ENCODE results near the gene CAPZA1. TPM values are rescaled to one million over a fixed set of nuclear protein-coding genes. Genes with fewer than 3 reads are reported as not detected.

CAPZA1 gene
- total RNA-seq, 1 experiment from 2014 or later: 108 TPM

DNA sequence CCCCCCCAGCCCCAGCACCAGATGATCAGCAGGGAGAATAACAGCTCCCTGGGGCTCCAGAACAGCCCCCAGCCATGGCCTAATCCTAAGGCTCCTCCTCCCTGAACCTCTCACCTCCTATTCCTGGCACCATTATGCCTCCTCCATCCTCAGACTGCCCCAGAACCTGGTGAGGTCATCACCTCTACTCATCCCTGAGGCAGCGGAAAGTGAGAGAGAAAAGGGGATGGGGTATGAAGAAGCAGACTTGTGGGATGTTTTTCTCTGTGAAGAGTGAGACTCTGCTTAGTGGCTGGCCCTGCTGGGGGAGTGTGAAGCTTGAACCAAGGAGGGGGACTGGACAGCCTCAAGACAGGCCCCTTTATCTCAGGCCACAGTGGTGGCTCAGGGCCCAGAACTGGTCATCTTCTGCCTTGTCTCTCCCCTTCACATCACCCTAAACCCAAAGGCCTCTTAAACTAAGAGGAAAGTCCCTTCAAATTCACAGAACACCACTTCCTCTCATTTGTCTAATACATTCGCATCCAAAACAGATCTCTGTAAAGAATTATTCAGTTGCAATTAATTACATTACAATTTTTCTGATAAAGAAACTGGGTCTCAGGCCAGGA, 97.7 kb downstream of the CAPZA1 start:
- H3K4me1 ChIP-seq (ENCODE audit: insufficient read depth, low read length): peaks cover 3% of the 10 kb centered on the region; the same call in 1 of the 2 replicates
- DNase-seq: no peak
- no peaks in the 10 kb centered on the region for H4K20me1 ChIP-seq (ENCODE audit: control insufficient read depth, insufficient read depth, insufficient read length)
- Mint-ChIP-seq H3K27me3 (ENCODE audit: low read depth) (peaks cover 62% of the 10 kb centered on the region), H3K4me1 (peaks cover 40 to 43% of the 10 kb centered on the region in 2 experiments), H3K4me3 (no peak overlapping the region), H3K27ac (no peak overlapping the region), H3K36me3 (ENCODE audit: insufficient read depth in 1 of 3, low read depth in 3 of 3) (peaks cover 0 to 3% (median 0%) of the 10 kb centered on the region in 3 experiments; a peak in 2 of 7 replicates), H3K9me3 (peaks cover 0 to 3% of the 10 kb centered on the region in 2 experiments; a peak in 2 of 5 replicates)
- no peaks in the 10 kb centered on the region for H3K9me3 ChIP-seq (ENCODE audit: control insufficient read depth, low read depth, low read length)
- H3K23me2 ChIP-seq (ENCODE audit: insufficient read length, low read depth, low read length, poor library complexity, severe bottlenecking): peaks cover 19% of the 10 kb centered on the region
- no peaks in the 10 kb centered on the region for H3K79me1 ChIP-seq (ENCODE audit: insufficient read depth, low read depth, low read length, poor library complexity, severe bottlenecking)
- H3K27ac ChIP-seq (ENCODE audit: insufficient read length, low read depth, low read length): no peak overlapping the region
- H3K4me2 ChIP-seq (ENCODE audit: insufficient read depth, insufficient read length, low read length): no peak overlapping the region
- no peaks in the 10 kb centered on the region; the same call in 1 of the 2 replicates for H3K79me2 ChIP-seq (ENCODE audit: insufficient read depth, low read length)
- H4K5ac ChIP-seq (ENCODE audit: insufficient read length, low read depth, low read length): no peak overlapping the region
- no peak overlapping the region for H3K9ac ChIP-seq (ENCODE audit: extremely low read depth, insufficient read length, low read length)
- no peak overlapping the region for H3K56ac ChIP-seq (ENCODE audit: insufficient read length, low read depth, low read length)
- no peak overlapping the region for H4K8ac ChIP-seq (replicated peaks; ENCODE audit: insufficient read length, low read depth, low read length)
- H3T11ph ChIP-seq (ENCODE audit: low read length): no peak overlapping the region
- no peak overlapping the region for H3K4ac ChIP-seq (ENCODE audit: low read depth, low read length)
- no peaks in the 10 kb centered on the region; the same call in 1 of the 2 replicates for H3K27me3 ChIP-seq (ENCODE audit: insufficient read depth, low read length)
- WGBS (ENCODE audit: extremely low coverage, insufficient read length, low lambda C conversion rate): no CpG with 5 or more reads among the region's 2 CpGs
- H2BK20ac ChIP-seq (ENCODE audit: low read depth, low read length, poor library complexity, severe bottlenecking): no peak overlapping the region
- H2AFZ ChIP-seq (ENCODE audit: low read length): no peak overlapping the region
- H3K14ac ChIP-seq (ENCODE audit: insufficient read depth, low read length): no peak overlapping the region
- H2BK120ac ChIP-seq (ENCODE audit: low read depth, low read length, poor library complexity, severe bottlenecking): no peak overlapping the region
- no peak overlapping the region for H3K23ac ChIP-seq (ENCODE audit: insufficient read length, low read depth, low read length)
- H4K91ac ChIP-seq (ENCODE audit: insufficient read length, low read depth, low read length): no peak overlapping the region
- TF ChIP-seq CTCF (conservative IDR thresholded peaks at IDR 0.05): no peak
- no peak overlapping the region for H2BK5ac ChIP-seq (ENCODE audit: insufficient read length, low read length)
- no peak overlapping the region for H3K18ac ChIP-seq (ENCODE audit: insufficient read length, low read depth, low read length)
- H2BK15ac ChIP-seq (ENCODE audit: low read depth, low read length): no peak overlapping the region
- no peak overlapping the region for H2BK12ac ChIP-seq (ENCODE audit: insufficient read length, low read depth, low read length)
- no peak overlapping the region for H2AK5ac ChIP-seq (ENCODE audit: insufficient read length, low read length)

Data from H9 (cell line).